HG02884 (cell line): ENCODE data around the gene TRIM67.
"Not testable (repeated sequence)": the region's sequence is repeated elsewhere in the genome, so short reads cannot be mapped to it uniquely, and the experiment has no call there.

Experiments used
- ATAC-seq: cut with Tn5 transposase; IDR thresholded peaks from one replicate; pipeline ENCODE4 v1.9.1; 2021; ENCODE audit warnings: mild to moderate bottlenecking, moderate library complexity; ENCODE audit not compliant: unreplicated experiment

The TRIM67 gene

GRCh38 chr1:231161667-231162296 lies at the start of gene TRIM67:
Gene TRIM67 (plus strand): TSS chr1:231162058. CDS start chr1:231162970, 912 bp downstream.
- no peak for ATAC-seq

- no peak for ATAC-seq
These were observed 45.1 kb upstream of the TRIM67 start for GRCh38 chr1:231116738-231117137.

GRCh38 chr1:231118704-231119453 lies 43.0 kb upstream of the TRIM67 start:
- no peak for ATAC-seq

- ATAC-seq = no peak
These were observed 40.3 kb upstream of the TRIM67 start for GRCh38 chr1:231121533-231121932.

- ATAC-seq = no peak
These were observed 39.7 kb upstream of the TRIM67 start for GRCh38 chr1:231122143-231122542.

GRCh38 chr1:231124746-231125145 lies 37.1 kb upstream of the TRIM67 start:
- ATAC-seq = no peak

- ATAC-seq = no peak
These were observed 35.8 kb upstream of the TRIM67 start for GRCh38 chr1:231125972-231126580.

GRCh38 chr1:231127106-231127505 lies 34.8 kb upstream of the TRIM67 start:
- not testable (repeated sequence) for ATAC-seq

- not testable (repeated sequence) for ATAC-seq
These were observed 33.4 kb upstream of the TRIM67 start for GRCh38 chr1:231128471-231128870.

GRCh38 chr1:231130544-231130943 lies 31.3 kb upstream of the TRIM67 start:
- ATAC-seq = no peak

- ATAC-seq = not testable (repeated sequence)
These were observed 29.3 kb upstream of the TRIM67 start for GRCh38 chr1:231132591-231132990.

GRCh38 chr1:231134624-231135023 lies 27.2 kb upstream of the TRIM67 start:
- ATAC-seq = no peak

GRCh38 chr1:231138236-231138635 lies 23.6 kb upstream of the TRIM67 start:
- no peak for ATAC-seq

GRCh38 chr1:231139125-231139649 lies 22.7 kb upstream of the TRIM67 start:
- ATAC-seq = no peak

GRCh38 chr1:231139659-231140654 lies 21.9 kb upstream of the TRIM67 start:
- no peak for ATAC-seq

- no peak for ATAC-seq
These were observed 17.3 kb upstream of the TRIM67 start for GRCh38 chr1:231144416-231145193.

GRCh38 chr1:231147896-231148295 lies 14.0 kb upstream of the TRIM67 start:
- no peak for ATAC-seq

- no peak for ATAC-seq
These were observed 10.0 kb upstream of the TRIM67 start for GRCh38 chr1:231151811-231152210.

GRCh38 chr1:231153726-231154125 lies 8.1 kb upstream of the TRIM67 start:
- ATAC-seq = no peak

GRCh38 chr1:231155808-231156207 lies 6.0 kb upstream of the TRIM67 start:
- ATAC-seq = no peak
